HG03354 (cell line): ENCODE data around the gene HSPE1.
A peak's percentile ranks its signal among the peaks of the same experiment; 100 is the strongest.
"Not testable (repeated sequence)": the region's sequence is repeated elsewhere in the genome, so short reads cannot be mapped to it uniquely, and the experiment has no call there.

Experiments used
- ATAC-seq: cut with Tn5 transposase; IDR thresholded peaks from one replicate; pipeline ENCODE4 v1.9.1; 2021; ENCODE audit warnings: mild to moderate bottlenecking; ENCODE audit not compliant: unreplicated experiment, poor library complexity, severe bottlenecking

The HSPE1 gene

DNA sequence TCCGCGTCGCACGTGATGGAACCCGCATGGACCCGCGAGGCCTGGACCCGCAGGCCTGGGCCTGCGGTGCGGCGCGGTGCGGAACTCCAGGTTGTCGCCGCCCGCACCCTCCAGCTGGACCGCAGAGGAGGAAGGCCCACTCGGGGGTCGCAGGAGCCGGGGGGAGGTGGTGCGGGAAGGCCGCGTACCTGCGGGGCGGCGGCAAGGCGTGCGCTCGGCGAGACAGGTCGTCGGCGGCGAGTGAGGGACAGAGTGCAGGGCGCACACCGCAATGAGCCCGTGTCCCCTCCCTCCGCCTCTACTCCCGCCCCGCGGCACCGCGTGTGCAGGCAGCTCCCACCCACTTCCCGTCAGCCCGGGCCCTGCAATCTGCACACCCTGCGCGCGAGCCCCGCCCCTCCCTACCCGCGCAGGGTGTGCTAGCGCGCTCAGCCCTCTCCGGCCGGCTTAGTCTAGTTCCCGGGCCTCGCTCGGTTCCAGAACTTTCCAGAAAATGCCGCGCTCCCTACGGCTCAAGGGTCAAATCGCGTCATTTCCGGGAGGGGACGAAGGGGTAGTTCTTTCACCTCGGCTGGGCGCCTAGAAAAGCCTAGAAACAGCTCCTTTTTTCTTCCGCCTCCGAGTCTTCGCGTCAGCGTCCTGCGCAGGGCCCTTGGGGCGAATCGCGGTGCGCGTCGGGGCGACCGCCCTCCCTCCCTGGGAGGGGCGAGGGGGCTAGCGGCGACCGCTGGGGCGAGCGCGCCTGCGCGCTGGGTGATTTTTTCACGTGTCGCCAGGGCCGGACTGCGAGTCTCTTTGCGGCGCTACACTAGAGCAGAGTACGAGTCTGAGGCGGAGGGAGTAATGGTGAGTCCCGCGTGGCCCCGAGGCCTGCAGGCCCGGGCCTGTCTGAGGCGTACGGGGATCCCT, at the start of gene HSPE1, which contains the start of gene HSPD1:
TSS of gene HSPE1 (plus strand) at position 786 of the 909 bp plus-strand sequence. CDS start at position 844, 58 bp downstream.
TSS of gene HSPD1 (minus strand) at position 247 of the 909 bp plus-strand sequence. CDS start 992 bp downstream, outside the sequence.
- ATAC-seq, result peak; percentile 83

DNA sequence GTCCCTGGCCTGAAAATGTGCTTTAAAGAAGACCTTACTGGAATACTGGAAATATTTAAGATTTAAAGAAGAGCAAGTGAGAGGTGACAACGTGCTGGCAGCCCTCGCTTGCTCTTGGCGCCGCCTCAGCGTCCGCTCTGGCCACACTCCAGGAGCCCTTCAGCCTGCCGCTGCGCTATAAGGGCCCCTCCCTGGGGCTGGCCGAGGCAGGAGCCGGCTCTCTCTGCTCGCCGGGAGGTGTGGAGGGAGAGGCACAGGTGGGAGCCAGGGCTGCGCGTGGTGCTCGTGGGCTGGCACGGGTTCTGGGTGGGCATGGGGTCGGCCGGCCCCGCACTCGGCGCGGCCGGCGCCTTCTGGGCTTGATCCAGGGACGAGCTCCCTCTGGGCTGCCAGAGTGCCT, 49.7 kb upstream of the HSPE1 start:
- no peak for ATAC-seq

DNA sequence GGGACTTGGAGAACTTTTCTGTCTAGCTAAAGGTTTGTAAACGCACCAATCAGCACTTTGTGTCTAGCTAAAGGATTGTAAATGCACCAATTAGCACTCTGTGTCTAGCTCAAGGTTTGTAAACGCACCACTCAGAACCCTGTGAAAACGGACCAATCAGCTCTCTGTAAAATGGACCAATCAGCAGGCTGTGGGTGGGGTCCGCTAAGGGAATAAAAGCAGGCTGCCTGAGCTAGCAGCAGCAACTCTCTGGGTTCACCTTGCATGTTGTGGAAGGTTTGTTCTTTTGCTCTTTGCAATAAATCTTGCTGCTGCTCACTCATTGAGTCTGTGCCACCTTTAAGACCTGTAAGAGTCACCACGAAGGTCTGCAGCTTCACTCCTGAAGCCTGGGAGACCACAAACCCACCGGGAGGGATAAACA, 49.2 kb upstream of the HSPE1 start:
- ATAC-seq, result not testable (repeated sequence)

DNA sequence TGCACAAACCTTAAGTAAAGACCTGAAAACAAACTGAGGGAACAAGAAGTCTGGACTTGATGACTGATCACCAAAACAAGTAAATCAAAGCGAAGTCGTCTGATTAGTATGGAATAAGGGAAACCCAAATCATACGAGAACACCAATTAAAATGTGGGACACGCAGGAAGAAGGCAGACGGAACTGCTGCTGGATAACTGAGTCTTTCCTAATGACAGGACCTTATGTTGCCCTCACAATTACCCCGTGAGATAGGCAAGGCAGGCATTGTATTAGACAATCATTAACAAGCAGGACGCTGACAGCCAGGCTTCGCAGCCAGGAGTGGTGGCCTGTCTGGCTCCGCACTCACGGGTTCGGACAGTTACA, 47.4 kb upstream of the HSPE1 start:
- ATAC-seq, result no peak

DNA sequence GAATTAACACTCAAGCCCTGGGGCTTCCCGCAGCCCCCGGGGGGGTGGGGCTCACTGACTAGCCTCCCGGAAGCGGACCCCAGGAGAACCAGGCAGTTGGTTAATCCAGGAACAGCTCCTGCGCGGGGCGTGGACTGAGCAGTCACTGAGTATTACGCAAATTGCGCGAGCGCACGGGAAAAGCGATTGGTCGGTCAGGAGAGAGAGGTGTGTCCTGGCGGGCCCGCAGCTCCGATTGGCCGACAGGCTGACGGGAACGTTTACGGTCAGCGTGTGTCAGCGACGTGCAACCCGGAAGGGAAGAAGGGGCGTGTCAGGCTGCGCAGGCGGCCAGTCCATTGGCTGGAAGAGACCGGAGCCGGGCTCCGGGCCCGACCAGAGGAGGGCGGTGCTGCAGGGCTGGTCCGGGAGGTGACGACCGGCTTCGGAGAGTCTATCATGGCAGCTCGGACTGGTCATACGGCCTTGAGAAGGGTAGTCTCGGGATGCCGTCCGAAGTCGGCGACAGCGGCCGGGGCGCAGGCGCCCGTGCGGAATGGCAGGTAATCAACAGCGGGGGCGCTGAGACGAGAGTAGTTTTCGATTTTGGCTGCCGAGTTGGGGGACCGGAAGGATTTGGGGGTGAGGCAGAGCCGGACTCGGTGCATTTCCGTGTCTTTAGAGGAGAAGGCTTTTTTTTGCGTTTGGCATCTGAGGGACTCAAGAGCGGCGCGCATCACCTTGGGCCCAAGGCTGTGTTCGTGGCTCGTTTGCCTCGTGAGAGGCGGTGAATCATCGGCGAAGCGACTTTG, 46.9 kb upstream of the HSPE1 start, which contains the start of gene COQ10B:
TSS of gene COQ10B (plus strand) at position 430 of the 791 bp plus-strand sequence. CDS start at position 439, 9 bp downstream.
- peak; percentile 93 for ATAC-seq

DNA sequence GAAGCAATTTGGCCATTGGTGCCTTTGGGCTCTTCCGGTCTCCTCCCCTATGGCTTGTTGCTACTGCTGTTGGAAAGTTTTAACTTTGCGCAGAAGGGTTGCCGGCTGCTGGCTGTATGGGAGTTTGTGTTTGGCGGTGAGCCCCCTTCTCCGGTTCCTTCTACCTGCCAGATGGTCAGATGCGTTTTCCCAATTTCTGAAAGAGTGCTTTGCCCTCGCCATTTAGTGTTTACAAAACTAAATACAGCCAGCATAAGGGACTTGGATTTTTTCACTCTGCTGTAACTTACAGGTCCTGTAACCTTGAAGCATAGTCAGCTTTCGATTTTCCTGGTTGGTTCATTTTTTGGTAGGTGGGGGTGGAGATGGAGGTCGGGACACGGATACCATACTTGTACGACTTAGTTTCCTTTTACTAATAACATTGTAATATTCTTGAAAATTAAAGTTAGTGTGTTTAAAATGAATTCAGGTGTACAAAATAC, 46.2 kb upstream of the HSPE1 start:
- peak; percentile 41 for ATAC-seq

DNA sequence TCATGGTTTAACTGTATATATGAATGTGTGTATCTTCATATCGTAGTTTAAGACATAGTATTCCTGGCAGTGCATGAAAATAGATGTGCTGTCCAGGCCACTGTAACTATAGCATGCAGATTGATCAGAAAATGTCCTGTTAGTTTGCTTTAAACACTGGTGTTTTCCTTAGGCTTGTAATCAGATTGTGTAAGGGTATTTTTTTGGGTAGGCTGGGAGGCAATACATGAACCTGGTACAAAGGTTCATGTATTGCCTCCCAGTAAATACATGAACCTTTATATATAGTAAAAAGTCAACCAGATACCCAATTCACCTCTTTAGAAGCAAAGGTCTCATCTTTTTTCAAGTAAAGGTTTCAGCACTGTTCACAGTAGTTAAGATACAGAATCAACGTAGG, 45.3 kb upstream of the HSPE1 start:
- no peak for ATAC-seq

DNA sequence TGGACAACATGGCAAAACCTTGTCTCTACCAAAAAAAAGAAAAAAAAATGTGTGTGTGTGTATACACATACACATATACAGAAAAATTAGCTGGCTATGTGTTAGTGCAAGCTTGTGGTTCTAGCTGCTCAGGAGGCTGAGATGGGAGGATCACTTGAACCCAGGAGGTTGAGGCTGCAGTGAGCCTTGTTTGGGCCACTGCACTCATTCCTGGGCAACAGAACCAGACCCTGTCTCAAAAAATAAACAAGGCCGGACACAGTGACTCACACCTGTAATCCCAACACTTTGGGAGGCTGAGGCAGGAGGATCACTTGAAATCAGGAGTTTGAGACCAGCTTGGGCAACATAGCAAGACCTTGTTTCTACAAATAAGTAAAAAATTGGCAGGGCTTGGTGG, 44.8 kb upstream of the HSPE1 start:
- no peak for ATAC-seq

DNA sequence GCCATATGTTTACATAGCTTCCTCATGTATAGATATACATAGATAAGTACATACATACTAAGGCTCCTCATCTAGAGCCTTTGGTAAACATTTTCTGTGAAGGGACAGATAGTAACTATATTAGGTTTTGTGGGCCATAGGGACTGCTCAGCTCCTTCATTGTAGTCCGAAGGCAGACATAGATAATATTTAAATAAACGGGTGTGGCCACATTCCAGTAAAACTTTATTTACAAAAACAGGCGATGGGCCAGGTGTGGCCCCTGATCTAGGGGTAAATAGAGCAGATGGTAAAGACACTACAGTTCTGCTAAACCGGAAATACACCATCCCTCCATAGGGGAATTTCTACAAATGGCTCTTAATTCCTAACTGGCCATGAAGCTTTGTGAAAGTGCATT, 39.5 kb upstream of the HSPE1 start:
- no peak for ATAC-seq

DNA sequence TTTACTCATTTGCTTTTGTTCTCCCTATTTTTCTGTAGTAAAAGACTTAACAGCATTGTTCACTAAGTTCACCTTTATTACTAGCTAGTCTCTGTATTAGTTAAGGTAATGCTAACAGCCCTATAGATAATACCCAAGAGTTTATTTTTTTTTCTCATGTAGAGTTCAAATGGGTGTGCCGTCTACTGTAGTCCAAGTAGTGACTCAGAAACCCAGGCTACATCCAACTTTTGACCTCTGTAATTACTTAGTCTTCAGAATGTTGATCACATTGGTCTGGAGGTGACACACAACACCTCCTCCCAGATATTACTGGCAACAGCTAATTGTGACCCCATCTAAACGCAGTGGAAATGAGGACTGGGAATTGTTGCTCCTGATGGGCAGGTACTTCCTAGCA, 39.1 kb upstream of the HSPE1 start:
- no peak for ATAC-seq

DNA sequence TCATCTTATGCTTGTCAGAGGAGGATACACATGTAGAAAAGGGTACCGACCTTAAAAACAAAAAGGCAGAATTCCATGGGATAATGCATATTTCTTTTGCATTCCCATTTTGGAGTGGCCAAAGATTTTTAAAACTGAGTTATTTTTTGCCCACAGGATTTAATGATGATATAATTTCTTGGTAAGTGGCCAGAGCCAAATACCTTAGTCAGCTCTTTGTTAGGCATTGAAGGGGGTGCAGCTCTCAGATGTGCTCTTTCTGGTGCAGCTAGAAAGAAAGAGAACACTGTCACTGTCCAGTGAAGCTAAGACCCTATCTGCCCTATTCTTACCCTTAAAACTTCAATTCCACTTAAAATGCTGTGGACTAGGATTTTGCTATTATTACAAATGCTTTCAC, 36.0 kb upstream of the HSPE1 start:
- ATAC-seq, result no peak

DNA sequence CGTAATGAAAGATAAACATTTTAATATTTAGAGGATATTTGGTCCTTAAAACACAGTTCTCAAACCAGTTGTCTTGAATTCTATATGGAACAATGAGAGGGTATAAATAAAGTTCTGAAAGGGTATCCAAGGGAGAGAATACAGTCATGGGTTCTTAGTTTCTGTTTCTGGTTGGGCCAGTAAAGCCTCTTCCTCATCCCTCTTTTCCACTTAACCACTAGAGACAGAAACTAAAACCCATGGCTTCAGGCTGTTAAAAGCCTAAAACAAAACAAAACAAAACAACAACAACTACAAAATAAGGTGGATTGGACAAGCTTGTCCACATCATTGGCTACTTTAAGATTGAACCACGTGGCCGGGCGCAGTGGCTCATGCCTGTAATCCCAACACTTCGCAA, 28.0 kb upstream of the HSPE1 start:
- ATAC-seq, result no peak

DNA sequence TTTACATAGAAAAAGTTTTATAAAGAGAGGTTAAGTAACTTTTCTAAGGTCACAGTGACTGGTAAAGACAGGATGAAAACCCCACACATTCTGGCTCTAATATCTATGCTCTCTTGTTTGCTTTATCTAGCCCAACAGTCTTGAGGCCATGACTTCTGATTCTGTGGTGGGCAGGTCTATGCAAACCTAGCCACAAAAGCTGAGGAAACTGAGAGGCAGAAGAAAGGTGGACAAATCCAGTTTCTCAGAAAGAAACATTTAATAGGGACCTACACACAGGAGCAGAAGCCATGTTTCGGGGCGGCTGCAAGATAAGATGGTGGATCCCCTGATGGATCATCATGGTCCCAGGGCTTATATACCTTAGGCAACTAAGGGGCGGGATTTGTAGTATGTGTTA, 22.4 kb upstream of the HSPE1 start:
- no peak for ATAC-seq

DNA sequence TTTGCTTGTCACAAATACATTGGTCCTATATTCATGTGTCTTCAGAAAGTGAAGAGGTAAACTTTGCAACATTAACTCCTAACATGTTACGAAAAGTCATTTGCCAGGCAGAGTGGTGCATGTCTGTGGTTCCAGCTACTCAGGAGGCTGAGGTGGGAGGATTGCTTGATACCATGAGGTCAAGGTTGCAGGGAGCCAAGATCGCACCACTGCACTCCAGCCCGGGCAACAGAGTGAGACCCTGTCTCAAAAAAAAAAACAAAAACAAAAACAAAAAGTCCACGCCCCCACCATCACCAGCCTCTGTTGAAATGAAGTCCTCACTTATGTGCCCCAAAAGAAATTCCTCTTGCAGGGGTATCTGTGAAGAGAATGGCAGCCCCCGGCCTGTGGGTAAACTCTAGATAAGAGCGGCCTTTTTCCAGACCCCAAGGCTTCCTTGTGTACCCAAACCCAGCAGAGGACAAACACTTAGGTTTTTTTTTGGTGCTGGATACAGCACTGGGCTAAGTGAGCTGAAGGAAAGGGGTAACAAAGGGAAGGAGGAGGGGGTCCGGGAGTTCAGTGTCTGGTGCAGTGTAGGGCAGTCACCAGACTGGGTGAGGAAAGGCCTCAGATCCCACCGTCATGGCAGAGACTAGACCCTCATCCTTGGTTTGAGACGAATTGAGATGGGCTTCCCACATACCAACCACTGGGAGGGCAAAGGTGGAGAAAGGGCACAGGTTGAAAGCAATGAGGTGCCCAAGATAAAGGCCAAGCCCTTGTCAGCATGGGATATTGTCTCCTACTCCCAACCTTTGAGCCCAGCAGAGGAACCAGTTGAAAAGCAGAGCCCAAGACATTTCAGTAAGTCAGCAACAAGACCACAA, 19.8 kb upstream of the HSPE1 start:
- ATAC-seq, result no peak

DNA sequence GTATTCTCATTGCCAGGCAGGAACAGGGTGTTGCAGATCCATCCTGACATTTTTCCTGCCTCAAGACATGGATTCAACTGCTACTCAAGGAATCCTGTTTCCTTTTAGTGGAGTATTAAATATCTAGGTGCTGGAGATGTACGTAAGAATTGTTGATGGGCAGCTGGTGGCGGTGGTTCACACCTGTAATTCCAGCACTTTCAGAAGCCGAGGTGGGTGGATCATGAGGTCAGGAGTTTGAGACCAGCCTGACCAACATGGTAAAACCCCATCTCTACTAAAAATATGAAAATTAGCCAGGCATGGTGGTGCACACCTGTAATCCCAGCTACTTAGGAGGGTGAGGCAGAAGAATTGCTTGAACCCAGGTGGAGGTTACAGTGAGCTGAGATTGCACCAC, 15.9 kb upstream of the HSPE1 start:
- ATAC-seq, result not testable (repeated sequence)

DNA sequence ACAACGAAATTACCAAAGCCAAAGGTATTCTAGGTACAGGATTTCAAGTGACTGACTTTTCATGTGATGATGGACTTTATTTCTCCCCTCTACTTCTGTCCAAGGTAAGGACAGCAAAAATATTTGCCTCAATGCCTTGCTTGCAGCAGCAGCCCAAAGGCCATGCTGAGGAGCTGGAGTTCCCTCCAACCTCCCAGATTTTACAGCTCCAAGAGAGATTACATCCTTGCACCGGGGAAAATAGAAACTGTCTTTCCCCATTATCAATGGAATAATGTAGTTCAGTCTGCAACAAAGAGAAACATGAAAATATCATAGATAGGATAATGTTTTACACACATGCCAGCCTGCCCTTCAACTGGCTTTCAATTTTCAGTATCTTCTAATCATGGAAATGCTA, 14.0 kb upstream of the HSPE1 start:
- ATAC-seq, result no peak

DNA sequence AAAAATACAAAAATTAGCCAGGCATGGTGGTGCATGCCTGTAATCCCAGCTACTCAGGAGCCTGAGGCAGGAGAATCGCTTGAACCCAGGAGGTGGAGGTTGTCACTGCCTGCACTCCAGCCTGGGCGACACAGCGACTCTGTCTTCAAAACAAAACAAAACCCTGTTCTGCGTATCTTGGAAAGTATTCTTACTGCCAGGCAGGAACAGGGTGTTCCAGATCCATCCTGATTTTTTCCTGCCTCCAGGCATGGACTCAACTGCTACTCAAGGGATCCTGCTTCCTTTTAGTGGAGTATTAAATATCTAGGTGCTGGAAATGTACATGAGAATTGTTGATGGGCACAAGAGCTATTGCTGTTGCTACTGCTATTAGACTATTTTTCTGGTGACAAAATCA, 12.8 kb upstream of the HSPE1 start:
- no peak for ATAC-seq

DNA sequence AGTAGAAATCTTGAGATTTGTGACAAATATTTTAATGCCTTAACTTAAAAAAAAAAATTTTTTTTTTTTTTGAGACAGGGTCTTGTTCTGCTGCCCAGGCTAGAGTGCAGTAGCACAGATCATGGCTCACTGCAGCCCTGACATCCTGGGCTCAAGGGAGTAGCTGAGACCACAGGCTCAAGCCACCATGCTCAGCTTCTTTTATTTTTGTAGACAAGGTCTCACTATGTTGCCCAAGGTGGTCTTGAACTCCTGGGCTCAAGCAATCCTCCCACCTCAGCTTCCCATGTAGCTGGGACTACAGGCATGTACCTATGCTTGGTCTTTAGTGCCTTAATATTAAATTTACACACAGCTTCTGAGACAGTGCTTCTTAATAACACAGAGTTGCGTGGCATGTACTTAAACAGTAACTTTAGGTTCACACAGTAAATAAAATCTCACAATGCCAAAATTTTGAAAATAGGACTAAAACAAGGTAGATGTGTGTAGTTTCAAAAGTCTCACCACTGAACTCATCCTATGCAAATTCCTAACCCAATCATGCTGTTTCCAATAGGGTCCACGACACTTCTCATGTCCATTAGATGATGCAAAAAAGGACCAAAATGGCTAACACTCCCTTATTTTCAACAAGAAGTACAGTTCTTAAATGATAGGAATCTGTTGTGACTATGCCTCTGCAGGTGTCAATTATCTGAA, 4.6 kb upstream of the HSPE1 start:
- no peak for ATAC-seq

DNA sequence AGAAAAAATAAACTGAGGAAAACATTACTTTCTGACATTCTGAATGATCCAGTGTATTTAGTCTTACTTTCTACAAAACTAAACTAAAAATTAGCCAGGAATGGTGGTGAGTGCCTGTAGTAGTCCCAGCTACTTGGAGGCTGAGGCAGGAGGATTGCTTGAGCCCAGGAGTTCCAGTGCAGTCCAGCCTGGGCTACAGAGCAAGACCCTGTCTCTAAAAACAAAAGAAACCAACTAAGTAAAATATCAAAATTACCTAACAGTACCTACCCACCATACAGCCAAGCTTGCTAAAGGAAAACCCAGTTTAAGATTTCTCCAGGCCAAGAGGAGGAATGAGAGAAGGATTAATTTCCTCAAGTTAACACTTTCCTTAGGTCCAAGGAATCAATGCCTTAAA, 3.5 kb upstream of the HSPE1 start:
- no peak for ATAC-seq
